ENCODE data around the gene ARID1B. TPM values are rescaled to one million over a fixed set of nuclear protein-coding genes. Genes with fewer than 3 reads are reported as not detected.

The ARID1B gene
- total RNA-seq, 1 donor from 2014 or later = 248 TPM

DNA sequence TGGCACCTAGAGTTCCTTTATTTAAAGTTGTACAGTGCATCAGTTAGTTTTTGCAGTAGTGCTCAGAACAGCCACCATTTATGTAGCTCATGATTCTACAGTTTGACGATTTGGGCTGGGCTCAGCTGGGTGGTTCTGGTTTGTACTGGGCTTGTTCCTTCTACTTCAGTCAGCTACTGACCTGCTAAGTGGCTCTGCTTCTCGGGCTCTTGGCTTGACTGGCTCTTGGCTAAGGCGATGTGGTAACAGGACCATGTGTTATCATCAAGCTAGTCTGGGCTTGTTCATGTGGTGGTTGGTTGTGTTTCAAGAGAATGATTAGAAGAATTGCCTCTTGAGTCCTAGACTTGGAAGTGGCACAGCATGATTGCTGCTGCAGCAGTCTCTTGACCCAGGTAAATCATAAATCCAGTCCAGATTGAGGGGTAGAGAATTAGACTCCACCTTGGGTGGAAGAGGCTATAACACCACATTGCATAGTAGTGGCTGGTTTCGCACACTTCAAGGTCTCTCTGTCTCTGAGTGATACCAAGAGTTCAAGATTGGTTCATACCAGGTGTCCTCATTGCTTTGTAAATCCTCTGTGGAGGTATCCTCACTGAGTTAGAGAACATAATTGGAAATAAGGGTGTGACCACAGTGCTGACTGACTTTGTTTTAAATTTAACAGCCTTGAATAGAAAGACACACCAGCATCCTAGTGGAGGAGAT, 253.0 kb downstream of the ARID1B start:
- TF ChIP-seq, protein P1, sequence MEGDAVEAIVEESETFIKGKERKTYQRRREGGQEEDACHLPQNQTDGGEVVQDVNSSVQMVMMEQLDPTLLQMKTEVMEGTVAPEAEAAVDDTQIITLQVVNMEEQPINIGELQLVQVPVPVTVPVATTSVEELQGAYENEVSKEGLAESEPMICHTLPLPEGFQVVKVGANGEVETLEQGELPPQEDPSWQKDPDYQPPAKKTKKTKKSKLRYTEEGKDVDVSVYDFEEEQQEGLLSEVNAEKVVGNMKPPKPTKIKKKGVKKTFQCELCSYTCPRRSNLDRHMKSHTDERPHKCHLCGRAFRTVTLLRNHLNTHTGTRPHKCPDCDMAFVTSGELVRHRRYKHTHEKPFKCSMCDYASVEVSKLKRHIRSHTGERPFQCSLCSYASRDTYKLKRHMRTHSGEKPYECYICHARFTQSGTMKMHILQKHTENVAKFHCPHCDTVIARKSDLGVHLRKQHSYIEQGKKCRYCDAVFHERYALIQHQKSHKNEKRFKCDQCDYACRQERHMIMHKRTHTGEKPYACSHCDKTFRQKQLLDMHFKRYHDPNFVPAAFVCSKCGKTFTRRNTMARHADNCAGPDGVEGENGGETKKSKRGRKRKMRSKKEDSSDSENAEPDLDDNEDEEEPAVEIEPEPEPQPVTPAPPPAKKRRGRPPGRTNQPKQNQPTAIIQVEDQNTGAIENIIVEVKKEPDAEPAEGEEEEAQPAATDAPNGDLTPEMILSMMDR (IDR thresholded peaks at IDR 0.05) = no peak
- H3K36me3 Mint-ChIP-seq (ENCODE audit: low read depth) = peaks cover 11% of the 10 kb centered on the region
- DNase-seq (no peak), ATAC-seq (ENCODE audit: low read depth) (no peak)
- H3K4me1 Mint-ChIP-seq = peaks cover 52% of the 10 kb centered on the region
- intact Hi-C loops (cut with micrococcal nuclease) = loop anchor here (5.0 kb wide), 1 partner anchor 1703 kb away; no protein-coding TSS in a partner anchor
- CTCF ChIA-PET = no interaction called here
- H3K4me3 Mint-ChIP-seq = no peak overlapping the region
- H3K9me3 Mint-ChIP-seq = peaks cover 3% of the 10 kb centered on the region
- H3K27me3 Mint-ChIP-seq = no peaks in the 10 kb centered on the region
- POLR2A ChIA-PET = interaction anchor here (0.5 to 1.1 kb wide), 2 partner anchors 9 to 36 kb away, joined by 4 read pairs; no protein-coding TSS in a partner anchor
- peak overlapping the region; percentile 11 for H3K27ac Mint-ChIP-seq

DNA sequence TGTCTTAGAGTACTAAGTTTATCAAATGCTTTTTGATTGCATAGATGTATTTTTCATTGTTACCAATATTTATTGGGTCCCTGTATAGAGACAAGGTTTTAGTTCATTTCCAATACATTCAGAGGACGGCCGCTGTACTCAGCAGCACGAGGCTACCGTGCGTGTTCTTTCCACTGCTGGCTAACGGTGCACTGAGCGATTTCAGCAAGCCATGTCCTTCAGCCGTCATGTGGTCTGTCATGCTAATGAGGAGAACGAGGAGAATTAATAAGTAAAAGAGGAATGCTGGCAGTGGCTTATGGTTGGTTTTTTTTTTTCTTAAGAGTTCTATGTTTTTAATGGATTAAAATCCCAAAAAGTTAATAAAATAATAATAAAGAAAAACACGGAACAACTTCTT, 253.6 kb downstream of the ARID1B start:
- POLR2A ChIA-PET = no interaction called here
- H3K27me3 Mint-ChIP-seq = no peaks in the 10 kb centered on the region
- CTCF ChIA-PET = no interaction called here
- no peak for DNase-seq
- H3K36me3 Mint-ChIP-seq (ENCODE audit: low read depth) = peaks cover 11% of the 10 kb centered on the region
- H3K27ac Mint-ChIP-seq = no peak overlapping the region
- peaks cover 3% of the 10 kb centered on the region for H3K9me3 Mint-ChIP-seq
- TF ChIP-seq, protein P1 (IDR thresholded peaks at IDR 0.05) = no peak
- no peak overlapping the region for H3K4me3 Mint-ChIP-seq
- ATAC-seq (ENCODE audit: low read depth) = no peak
- intact Hi-C loops (cut with micrococcal nuclease) = loop anchor here (5.0 kb wide), 1 partner anchor 1703 kb away; no protein-coding TSS in a partner anchor
- peaks cover 46% of the 10 kb centered on the region for H3K4me1 Mint-ChIP-seq

DNA sequence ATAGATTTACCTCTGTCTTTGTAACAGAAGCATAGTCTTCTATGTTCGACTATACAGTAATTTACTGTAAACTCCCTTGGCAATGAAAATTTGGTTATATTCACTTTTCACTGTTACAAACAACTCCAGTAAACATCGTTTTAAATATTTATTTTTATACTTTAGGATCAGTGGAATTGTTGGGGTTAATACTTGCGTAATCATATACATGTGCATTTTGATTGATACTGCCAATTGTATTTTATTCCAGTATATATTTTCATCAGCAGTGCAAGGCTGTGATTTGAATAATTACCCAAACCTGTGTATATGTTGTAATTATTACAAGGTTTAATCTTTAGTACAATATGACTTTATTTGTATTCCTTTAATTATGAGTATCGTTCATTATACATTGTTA, 255.7 kb downstream of the ARID1B start:
- H3K9me3 Mint-ChIP-seq = peaks cover 3% of the 10 kb centered on the region
- DNase-seq (no peak), ATAC-seq (ENCODE audit: low read depth) (no peak)
- TF ChIP-seq, protein P1 (IDR thresholded peaks at IDR 0.05) = no peak
- POLR2A ChIA-PET = interaction anchor here (1.3 kb wide), 1 partner anchor 11 kb away, joined by 3 read pairs; no protein-coding TSS in a partner anchor
- no peaks in the 10 kb centered on the region for H3K27me3 Mint-ChIP-seq
- intact Hi-C loops (cut with micrococcal nuclease) = loop anchor here (2.0 to 5.0 kb wide), 2 partner anchors 14 to 1706 kb away; no protein-coding TSS in a partner anchor
- H3K27ac Mint-ChIP-seq = no peak overlapping the region
- peaks cover 8% of the 10 kb centered on the region for H3K36me3 Mint-ChIP-seq (ENCODE audit: low read depth)
- CTCF ChIA-PET = no interaction called here
- peaks cover 43% of the 10 kb centered on the region for H3K4me1 Mint-ChIP-seq
- peak overlapping the region; percentile 89 for H3K4me3 Mint-ChIP-seq

DNA sequence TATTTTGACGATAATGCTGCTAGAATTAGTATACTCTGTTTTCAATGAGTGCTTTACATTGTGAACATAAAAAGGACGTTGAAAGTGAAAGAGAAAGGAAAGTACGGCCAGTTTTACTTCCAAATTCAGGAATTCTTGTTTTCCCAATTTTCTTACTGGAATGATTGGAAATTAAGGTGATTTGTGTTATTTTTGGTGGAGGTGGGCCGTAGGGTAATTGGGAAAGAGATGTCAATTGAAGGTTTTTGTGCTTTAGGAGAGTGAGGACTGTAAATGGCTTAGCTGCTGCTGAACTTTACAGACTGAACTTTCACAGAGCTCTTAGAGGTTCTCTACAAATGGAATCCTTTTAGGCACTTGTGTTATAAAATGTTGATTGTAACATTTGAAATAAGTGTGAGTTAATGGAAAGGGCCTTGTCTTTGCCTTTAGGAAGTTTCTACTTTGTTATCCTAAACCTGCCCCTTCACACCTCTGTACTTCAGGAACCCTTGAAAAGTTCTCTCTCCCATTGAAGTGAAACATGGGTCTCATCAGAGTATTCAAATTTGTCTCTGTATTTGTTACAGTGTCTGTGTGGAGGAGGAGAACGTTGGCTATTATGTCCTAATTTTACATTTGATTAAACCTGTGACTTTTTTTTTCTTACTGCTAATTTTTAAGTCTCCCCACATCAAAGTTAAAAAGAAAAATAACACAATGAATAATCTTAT, 256.4 kb downstream of the ARID1B start:
- CTCF ChIA-PET = interaction anchor here (0.7 to 1.6 kb wide), 9 partner anchors 10 to 70 kb away, joined by 3 to 8 read pairs (median 3); no protein-coding TSS in a partner anchor
- H3K36me3 Mint-ChIP-seq (ENCODE audit: low read depth) = peaks cover 9% of the 10 kb centered on the region
- H3K27ac Mint-ChIP-seq = peak overlapping the region; percentile 84
- peak overlapping the region; percentile 89 for H3K4me3 Mint-ChIP-seq
- ATAC-seq (ENCODE audit: low read depth) = peak; percentile 37
- H3K4me1 Mint-ChIP-seq = peaks cover 43% of the 10 kb centered on the region
- peaks cover 3% of the 10 kb centered on the region for H3K9me3 Mint-ChIP-seq
- no peak for DNase-seq
- H3K27me3 Mint-ChIP-seq = no peaks in the 10 kb centered on the region
- POLR2A ChIA-PET = interaction anchor here (2.0 kb wide), 1 partner anchor 10 kb away, joined by 4 read pairs; no protein-coding TSS in a partner anchor
- intact Hi-C loops (cut with micrococcal nuclease) = loop anchor here (1.0 to 5.0 kb wide), 7 partner anchors 11 to 1706 kb away; no protein-coding TSS in a partner anchor
- TF ChIP-seq, protein P1 (IDR thresholded peaks at IDR 0.05) = no peak
